Endometrial microvascular endothelial cells (primary cell): ENCODE results near the gene SASH3. TPM values are rescaled to one million over a fixed set of nuclear protein-coding genes. Genes with fewer than 3 reads are reported as not detected.

Experiments
- in situ Hi-C: cut with HindIII; loops from 2 replicates; pipeline ENCODE4 v1.10.0; 2017; ENCODE audit warnings: low sequenced_read_pairs, low pct_unique_long_range_greater_than_20kb; ENCODE audit errors: inconsistent ontology term
- total RNA-seq: library from RNA; depleted of rRNA; stranded (reverse); fragments of >200 nt; gene quantifications from one replicate; pipeline ENCODE4 v1.2.3, GENCODE V29; 2015; ENCODE audit errors: inconsistent ontology term

SASH3 gene
- total RNA-seq, 1 donor from 2014 or later = not detected

DNA sequence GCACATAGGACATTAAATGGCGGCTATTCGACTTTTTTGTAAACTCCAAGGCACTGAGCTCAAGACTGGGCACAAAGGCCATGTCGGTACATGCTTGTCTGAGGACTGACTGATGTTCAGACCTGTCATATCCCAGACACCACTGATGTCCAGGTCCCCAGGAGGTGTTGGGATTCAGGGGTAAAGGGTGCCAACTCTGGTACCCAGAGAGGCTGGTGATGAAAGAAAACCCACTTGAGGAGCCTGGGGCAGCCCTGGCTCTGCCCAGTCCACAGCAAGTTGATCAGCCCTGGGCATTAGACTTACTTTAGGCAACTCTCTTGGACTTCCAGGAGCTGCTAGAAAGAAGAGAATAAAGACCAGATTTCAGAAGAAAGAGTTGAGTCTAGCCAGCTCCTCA lies 18.7 kb downstream of the SASH3 start:
- in situ Hi-C loops = no loop called here

- in situ Hi-C loops = no loop called here
Observed at GRCh38 chrX:129798888-129799287, 19.1 kb downstream of the SASH3 start.

DNA sequence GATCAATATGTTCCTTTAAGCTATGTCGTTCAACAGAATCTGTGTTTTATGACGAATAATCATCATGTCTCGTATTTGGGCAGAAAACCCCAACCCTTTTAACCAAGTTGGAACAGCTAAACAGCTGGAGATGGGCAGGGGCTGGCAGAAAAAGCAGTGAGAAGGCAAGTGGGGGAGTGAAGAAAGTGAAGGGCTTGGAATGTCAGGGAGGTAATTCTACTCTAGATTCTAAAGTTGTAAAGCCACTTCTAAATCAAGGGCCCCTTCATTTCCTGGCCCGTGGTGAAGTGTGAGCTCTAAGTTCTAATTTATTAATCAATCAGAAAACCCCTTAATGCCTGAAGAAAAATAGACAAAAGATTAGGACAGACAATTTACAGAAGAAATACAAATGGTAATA lies 20.4 kb downstream of the SASH3 start:
- in situ Hi-C loops = no loop called here

DNA sequence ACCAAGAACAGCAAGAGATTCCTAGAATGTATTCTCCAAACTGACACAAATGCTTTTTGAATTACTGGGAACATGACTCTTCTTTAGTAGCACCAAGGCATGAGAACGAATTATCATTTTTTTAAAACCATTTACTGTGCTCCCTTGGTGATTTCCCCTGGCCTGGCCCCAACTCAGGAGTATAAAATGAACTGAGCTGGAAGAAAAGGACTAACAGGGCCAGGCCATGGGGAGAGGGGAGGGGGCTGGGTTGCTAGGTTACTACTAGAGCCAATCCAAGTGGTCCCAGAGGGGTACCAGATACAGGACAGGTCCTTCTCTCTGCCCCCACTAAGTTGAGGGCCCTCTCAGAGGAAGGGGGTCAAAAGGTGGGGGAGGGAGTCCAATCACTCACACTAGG lies 23.1 kb downstream of the SASH3 start:
- in situ Hi-C loops = no loop called here

- in situ Hi-C loops = no loop called here
Observed at GRCh38 chrX:129804806-129805205, 25.1 kb downstream of the SASH3 start.

- in situ Hi-C loops = no loop called here
Observed at GRCh38 chrX:129808158-129808828, 28.5 kb downstream of the SASH3 start.

- in situ Hi-C loops = no loop called here
Observed at GRCh38 chrX:129808829-129809796, 29.4 kb downstream of the SASH3 start.

DNA sequence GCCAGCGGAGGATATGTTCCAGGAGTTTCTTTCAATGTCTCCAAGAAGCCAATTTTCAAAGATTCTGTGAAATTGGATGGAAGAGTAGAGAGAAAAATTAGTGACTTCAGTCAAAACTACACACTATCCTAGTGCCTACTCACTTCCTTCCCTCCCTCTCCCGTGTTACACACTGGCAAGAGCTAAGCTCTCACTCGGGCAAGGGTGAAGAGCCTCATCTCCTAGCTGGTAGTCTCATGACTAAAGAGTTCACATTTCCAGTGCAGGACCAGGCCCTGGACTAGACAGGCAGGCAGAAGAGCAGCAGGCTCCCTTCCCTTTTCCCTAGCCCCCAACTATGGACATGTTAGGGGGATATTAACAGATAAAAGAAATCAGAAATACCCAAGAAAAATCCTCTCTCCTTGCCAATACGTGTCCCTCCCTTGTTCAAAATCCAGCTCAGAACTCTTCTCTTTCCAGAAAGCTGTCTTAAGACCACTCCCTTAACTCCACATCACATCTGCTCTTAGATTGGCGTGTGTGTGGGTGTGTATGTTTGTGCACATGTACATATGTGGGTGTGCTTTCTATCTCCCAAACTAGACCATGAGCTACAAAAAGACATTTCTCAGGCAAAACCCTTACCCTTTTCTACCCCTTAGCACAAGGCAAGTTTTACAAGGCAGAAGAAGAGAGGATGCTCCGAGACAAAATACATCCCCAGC lies 34.1 kb downstream of the SASH3 start:
- in situ Hi-C loops = no loop called here

DNA sequence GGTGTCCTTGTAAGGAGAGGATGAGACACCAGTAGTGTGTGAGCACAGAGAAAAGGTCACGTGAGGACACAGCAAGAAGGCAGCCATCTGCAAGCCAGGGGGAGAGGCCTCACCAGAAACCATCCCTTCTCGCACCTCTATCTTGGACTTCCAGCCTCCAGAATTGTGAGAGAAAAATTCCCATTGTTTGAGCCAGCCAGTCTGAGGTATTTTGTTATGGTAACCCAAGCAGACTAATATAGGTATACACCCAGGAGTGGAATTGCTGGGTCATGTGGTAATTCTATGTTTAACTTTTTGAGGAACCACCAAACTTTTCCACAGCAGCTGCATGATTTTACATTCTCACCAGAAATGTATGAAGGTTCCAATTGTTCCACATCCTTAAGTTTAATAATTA lies 38.4 kb downstream of the SASH3 start:
- in situ Hi-C loops = no loop called here

DNA sequence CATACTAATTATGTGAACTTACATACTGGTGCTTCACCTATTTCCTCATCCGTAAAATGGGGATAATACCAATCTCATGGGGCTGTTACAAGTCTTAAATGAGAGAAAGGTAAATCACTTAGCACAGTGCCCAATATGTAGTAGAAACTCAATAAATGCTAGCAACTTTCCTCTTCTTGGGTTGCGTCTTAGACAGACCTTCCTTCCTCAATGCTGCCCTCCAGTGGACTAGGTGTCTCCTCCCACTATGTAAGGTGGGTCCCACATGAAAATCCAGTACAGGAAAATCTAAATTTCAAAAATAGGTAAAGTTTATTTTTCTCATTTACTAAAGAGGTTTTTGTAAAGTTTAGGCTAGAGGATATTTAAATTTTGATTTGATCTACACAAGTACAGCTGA lies 43.4 kb downstream of the SASH3 start:
- in situ Hi-C loops = no loop called here

- in situ Hi-C loops = no loop called here
Observed at GRCh38 chrX:129823522-129823921, 43.8 kb downstream of the SASH3 start.

DNA sequence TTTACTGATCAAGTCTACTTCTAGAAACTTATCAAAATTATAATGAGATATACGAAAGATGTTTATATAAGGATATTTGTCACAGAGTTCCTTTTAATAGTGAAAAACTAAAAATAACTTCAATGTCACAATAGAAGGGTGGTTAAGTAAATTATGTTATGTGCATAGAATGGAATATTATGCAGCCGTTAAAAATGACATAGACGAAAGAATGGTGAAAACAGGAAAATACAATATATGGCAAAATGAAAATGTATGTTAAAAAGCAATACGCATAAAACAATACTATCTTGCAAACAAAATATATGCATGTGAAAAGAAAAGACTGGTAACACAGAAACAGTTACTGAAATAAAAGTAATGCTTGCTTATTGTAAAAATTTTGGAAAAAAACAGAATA lies 44.9 kb downstream of the SASH3 start:
- in situ Hi-C loops = no loop called here

- in situ Hi-C loops = no loop called here
Observed at GRCh38 chrX:129825746-129826505, 46.2 kb downstream of the SASH3 start.

DNA sequence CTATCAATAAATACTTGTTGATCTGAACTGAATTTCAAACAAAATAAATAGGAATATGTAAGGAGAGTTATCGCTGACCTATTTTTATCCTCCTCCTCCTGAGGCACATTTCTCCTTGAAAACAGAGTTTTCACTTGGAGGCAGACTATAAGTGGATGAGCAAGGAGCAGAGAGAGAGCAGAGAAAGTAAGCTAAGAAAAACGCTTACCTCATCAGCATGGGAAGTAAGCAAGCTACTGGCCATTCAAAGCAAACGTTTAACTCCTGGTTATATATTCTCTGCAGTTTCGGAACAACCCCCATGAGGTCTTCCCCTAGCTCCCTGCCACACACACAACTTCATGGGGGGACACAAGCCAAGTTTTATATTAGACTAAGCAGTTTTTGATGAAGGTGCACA lies 50.7 kb downstream of the SASH3 start:
- in situ Hi-C loops = no loop called here

DNA sequence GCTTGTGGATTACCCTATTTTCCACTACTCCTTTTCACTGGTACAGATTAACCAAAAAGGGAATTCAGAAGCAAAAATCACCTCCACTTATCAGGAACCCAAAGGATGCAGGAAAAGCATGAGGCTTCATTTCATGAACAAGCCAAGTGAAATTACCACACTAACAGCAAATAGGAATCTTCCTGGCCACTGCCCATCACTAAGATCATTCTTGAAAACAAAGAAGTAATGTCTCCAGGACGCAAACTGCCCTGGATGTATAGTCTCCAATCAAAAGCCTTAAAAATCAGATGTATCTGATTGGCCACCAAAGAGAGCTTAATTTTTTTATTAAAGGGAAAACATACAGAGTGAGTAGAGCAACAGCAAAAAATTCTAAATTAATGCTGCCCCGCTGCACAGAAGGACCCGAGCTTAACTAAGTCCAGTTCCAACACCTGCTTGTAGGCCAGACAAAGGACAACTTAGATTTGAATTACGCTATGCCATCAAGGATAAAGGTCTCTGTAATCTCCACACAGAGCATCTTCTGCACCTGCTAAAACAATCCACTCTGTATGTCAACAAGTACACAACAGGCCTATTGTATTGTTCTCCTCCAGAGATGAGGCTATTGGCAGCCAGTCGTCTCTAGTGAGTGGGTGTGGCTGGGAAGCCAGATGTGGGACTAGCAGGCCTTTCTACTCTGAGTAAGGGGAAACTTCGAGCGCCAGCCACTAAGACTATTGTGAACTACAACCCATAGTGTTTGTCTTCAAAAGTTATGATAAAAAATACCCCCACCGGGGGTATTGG lies 51.5 kb downstream of the SASH3 start:
- in situ Hi-C loops = no loop called here

DNA sequence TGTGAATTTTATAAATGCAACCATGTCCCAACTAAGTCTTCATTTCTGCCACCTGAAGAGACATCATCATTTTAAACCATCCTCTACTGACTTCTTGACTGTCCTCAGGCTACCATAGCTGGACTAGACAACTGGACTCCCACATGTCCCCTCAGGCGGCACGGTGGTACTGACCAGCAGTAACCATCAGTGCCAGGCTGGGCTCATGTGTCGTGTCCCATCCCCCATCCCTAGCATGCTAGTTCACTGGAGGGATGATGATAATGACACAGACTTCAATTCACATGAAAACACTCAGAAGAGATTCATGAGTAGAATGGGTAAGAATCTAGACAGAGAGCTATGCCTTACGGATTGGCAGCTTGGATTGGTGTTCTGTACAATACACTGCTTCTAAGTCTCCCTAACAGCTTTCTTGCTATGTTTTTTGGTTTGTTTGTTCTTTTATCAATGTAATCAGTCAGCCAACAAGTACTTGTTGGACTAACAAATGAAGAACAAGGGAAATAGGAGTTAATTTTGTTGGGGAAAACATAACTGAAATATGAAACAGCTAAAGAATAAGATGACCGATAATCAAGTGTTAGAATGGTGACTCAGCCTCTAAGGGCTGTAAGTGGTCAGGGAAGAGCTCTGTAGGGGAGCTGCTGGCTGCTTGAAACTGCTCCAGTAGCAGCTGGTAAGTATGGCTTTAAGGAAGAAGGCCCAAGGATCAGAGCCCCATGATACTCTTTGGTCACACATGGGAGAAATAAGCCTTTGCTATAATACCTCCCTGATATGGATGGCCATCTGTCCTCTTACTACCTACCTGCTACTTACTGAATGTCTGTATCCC lies 53.6 kb downstream of the SASH3 start:
- in situ Hi-C loops = no loop called here

- in situ Hi-C loops = no loop called here
Observed at GRCh38 chrX:129836827-129837226, 57.1 kb downstream of the SASH3 start.
